Neuronal stem cell (in vitro differentiated cells): Measurements from ENCODE around the gene GDA.

Experiments
- DNase-seq: peaks from one replicate; pipeline ENCODE4 v3.0.0-alpha.2; 2013; ENCODE audit warnings: low spot score
- H2AFZ ChIP-seq: one replicate; pipeline ENCODE4 v1.6.1; 2013; ENCODE audit warnings: mild to moderate bottlenecking, low read length, inconsistent platforms
- H2AK5ac ChIP-seq: 2 replicates; pipeline ENCODE4 v1.6.1; 2013; ENCODE audit warnings: low read depth, mild to moderate bottlenecking, inconsistent platforms, low read length, moderate library complexity, mixed read lengths
- H2BK120ac ChIP-seq: 2 replicates; pipeline ENCODE4 v1.6.1; 2013; ENCODE audit warnings: low read depth, mild to moderate bottlenecking, inconsistent platforms, low read length, moderate library complexity, mixed read lengths
- H2BK12ac ChIP-seq: one replicate; pipeline ENCODE4 v1.6.1; 2013; ENCODE audit warnings: low read length, inconsistent platforms
- H2BK15ac ChIP-seq: 2 replicates; pipeline ENCODE4 v1.6.1; 2013; ENCODE audit warnings: mild to moderate bottlenecking, low read length, inconsistent platforms, mixed read lengths
- H2BK5ac ChIP-seq: one replicate; pipeline ENCODE4 v1.6.1; 2013; ENCODE audit warnings: inconsistent platforms, mild to moderate bottlenecking, low read length, moderate library complexity
- H3K14ac ChIP-seq: one replicate; pipeline ENCODE4 v1.6.1; 2013; ENCODE audit warnings: low read length, inconsistent platforms
- H3K18ac ChIP-seq: 2 replicates; pipeline ENCODE4 v1.6.1; 2013; ENCODE audit warnings: low read length, inconsistent platforms
- H3K23ac ChIP-seq: 2 replicates; pipeline ENCODE4 v1.6.1; 2013; ENCODE audit warnings: low read depth, mild to moderate bottlenecking, mixed read lengths, low read length, inconsistent platforms; ENCODE audit not compliant: poor library complexity
- H3K27ac ChIP-seq: replicated peaks from 3 replicates; pipeline ENCODE4 v1.5.1; 2013; ENCODE audit warnings: low read length, inconsistent platforms
- H3K27me3 ChIP-seq, 3 experiments: 2 replicates each; pipeline ENCODE4 v1.6.1; 2013; ENCODE audit warnings: low read length in 3 of 3, mild to moderate bottlenecking in 2 of 3, inconsistent platforms in 1 of 3, low read depth in 1 of 3, mixed read lengths in 1 of 3, moderate library complexity in 1 of 3; ENCODE audit not compliant: control insufficient read depth in 3 of 3, insufficient read depth in 3 of 3
- H3K36me3 ChIP-seq, 2 donors: replicated peaks in 1 of 2; 2 replicates each; pipeline ENCODE4 v1.6.1; 2013; ENCODE audit warnings: low read length in 2 of 2; ENCODE audit not compliant: control insufficient read depth in 2 of 2, insufficient read depth in 2 of 2
- H3K4ac ChIP-seq: 2 replicates; pipeline ENCODE4 v1.6.1; 2013; ENCODE audit warnings: inconsistent platforms, mild to moderate bottlenecking, low read length, moderate library complexity
- H3K4me1 ChIP-seq, 2 donors: 1 replicate in 1 of 2; 2 replicates in 1 of 2; pipeline ENCODE4 v1.6.1; 2013; ENCODE audit warnings: low read length in 2 of 2, low read depth in 1 of 2; ENCODE audit not compliant: control insufficient read depth in 2 of 2, insufficient read depth in 1 of 2
- H3K4me2 ChIP-seq: one replicate; pipeline ENCODE4 v1.6.1; 2013; ENCODE audit warnings: mild to moderate bottlenecking, low read length, inconsistent platforms; ENCODE audit not compliant: insufficient read depth, poor library complexity, severe bottlenecking
- H3K4me3 ChIP-seq, 2 donors: 2 replicates each; pipeline ENCODE4 v1.5.1; 2013; ENCODE audit warnings: low read length in 2 of 2, mild to moderate bottlenecking in 2 of 2, inconsistent platforms in 1 of 2, moderate library complexity in 1 of 2
- H3K79me1 ChIP-seq: one replicate; pipeline ENCODE4 v1.6.1; 2013; ENCODE audit warnings: low read depth, mild to moderate bottlenecking, inconsistent platforms, low read length, moderate library complexity
- H3K9ac ChIP-seq: one replicate; pipeline ENCODE4 v1.6.1; 2013; ENCODE audit warnings: mild to moderate bottlenecking, low read depth, low read length, inconsistent platforms; ENCODE audit not compliant: poor library complexity
- H3K9me3 ChIP-seq, 2 donors: replicated peaks in 1 of 2; 2 replicates each; pipeline versions ENCODE3 to v1.6.1; 2013; ENCODE audit warnings: low read length in 2 of 2, mild to moderate bottlenecking in 2 of 2, inconsistent platforms in 1 of 2, low read depth in 1 of 2, mixed read lengths in 1 of 2, moderate library complexity in 1 of 2; ENCODE audit not compliant: control insufficient read depth in 2 of 2, insufficient read depth in 1 of 2
- H4K8ac ChIP-seq: one replicate; pipeline ENCODE4 v1.6.1; 2013; ENCODE audit warnings: low read depth, mild to moderate bottlenecking, inconsistent platforms, low read length, moderate library complexity
- H4K91ac ChIP-seq: one replicate; pipeline ENCODE4 v1.6.1; 2013; ENCODE audit warnings: low read length, low read depth, mild to moderate bottlenecking, inconsistent platforms; ENCODE audit not compliant: poor library complexity
- WGBS, 2 donors: extraction: QIAGEN DNeasy Blood & Tissue Kit; methylation state at CpG; one replicate each; pipeline ENCODE4 v1.1.7; 2013; ENCODE audit warnings: missing lambda C conversion rate in 2 of 2, mixed read lengths in 1 of 2; ENCODE audit not compliant: insufficient read length in 2 of 2, insufficient replicate concordance in 1 of 2; ENCODE audit errors: extremely low coverage in 2 of 2; 5-methylcytosine and 5-hydroxymethylcytosine counted together

The GDA gene

GRCh38 chr9:72134801-72135200, 14.4 kb upstream of the GDA start:
- Histone ChIP-seq H3K4me2 (no peak overlapping the region), H2AK5ac (no peak overlapping the region), H4K8ac (no peak overlapping the region), H4K91ac (no peak overlapping the region), H3K9me3 (no peaks in the 10 kb centered on the region), H3K36me3 (no peaks in the 10 kb centered on the region), H3K79me1 (no peaks in the 10 kb centered on the region), H3K9ac (no peak overlapping the region), H3K4ac (no peak overlapping the region), H2BK5ac (no peak overlapping the region), H3K18ac (no peak overlapping the region), H3K27me3 (peaks cover 0 to 2% (median 0%) of the 10 kb centered on the region in 3 experiments), H2BK15ac (no peak overlapping the region), H3K4me1 (no peaks in the 10 kb centered on the region), H2AFZ (no peak overlapping the region), H2BK12ac (no peak overlapping the region), H2BK120ac (no peak overlapping the region), H3K27ac (no peak overlapping the region), H3K14ac (no peak overlapping the region), H3K4me3 (no peak overlapping the region), H3K23ac (no peak overlapping the region)
- no CpG with 5 or more reads among the region's 1 CpG for WGBS, 2 donors
- no peak for DNase-seq

- H3K36me3 ChIP-seq = no peaks in the 10 kb centered on the region
- H4K91ac ChIP-seq = no peak overlapping the region
- no peak overlapping the region for H3K18ac ChIP-seq
- H3K4me3 ChIP-seq = no peak overlapping the region
- WGBS, 2 donors = no CpG with 5 or more reads among the region's 6 CpGs
- no peaks in the 10 kb centered on the region for H3K4me1 ChIP-seq
- no peak overlapping the region for H3K27ac ChIP-seq
- no peaks in the 10 kb centered on the region for H3K9me3 ChIP-seq
- no peak overlapping the region for H2BK15ac ChIP-seq
- no peak overlapping the region for H2BK12ac ChIP-seq
- no peak overlapping the region for H3K9ac ChIP-seq
- H2BK5ac ChIP-seq = no peak overlapping the region
- no peak overlapping the region for H2AFZ ChIP-seq
- no peak overlapping the region for H3K4me2 ChIP-seq
- H2BK120ac ChIP-seq = no peak overlapping the region
- H2AK5ac ChIP-seq = no peak overlapping the region
- H3K27me3 ChIP-seq = peaks cover 0 to 9% (median 0%) of the 10 kb centered on the region in 3 experiments
- DNase-seq = no peak
- H3K4ac ChIP-seq = no peak overlapping the region
- no peak overlapping the region for H4K8ac ChIP-seq
- no peak overlapping the region for H3K23ac ChIP-seq
- no peak overlapping the region for H3K14ac ChIP-seq
- no peaks in the 10 kb centered on the region for H3K79me1 ChIP-seq
These were observed 11.4 kb upstream of the GDA start for GRCh38 chr9:72137697-72138365.

GRCh38 chr9:72139226-72139625, 10.0 kb upstream of the GDA start:
- Histone ChIP-seq H3K18ac (no peak overlapping the region), H3K4me3 (no peak overlapping the region), H3K23ac (no peak overlapping the region), H3K4me2 (no peak overlapping the region), H4K91ac (no peak overlapping the region), H3K9ac (no peak overlapping the region), H3K14ac (no peak overlapping the region), H2BK12ac (no peak overlapping the region), H2AK5ac (no peak overlapping the region), H3K9me3 (no peaks in the 10 kb centered on the region), H2BK15ac (no peak overlapping the region), H3K4ac (no peak overlapping the region), H3K27me3 (peaks cover 0 to 9% (median 0%) of the 10 kb centered on the region in 3 experiments), H3K27ac (no peak overlapping the region), H2BK120ac (no peak overlapping the region), H2AFZ (no peak overlapping the region), H3K4me1 (no peaks in the 10 kb centered on the region), H2BK5ac (no peak overlapping the region), H4K8ac (no peak overlapping the region), H3K36me3 (no peaks in the 10 kb centered on the region), H3K79me1 (no peaks in the 10 kb centered on the region)
- no peak for DNase-seq
- no CpG with 5 or more reads among the region's 2 CpGs for WGBS, 2 donors

GRCh38 chr9:72140586-72140985, 8.7 kb upstream of the GDA start:
- H3K4me1 ChIP-seq = no peaks in the 10 kb centered on the region
- H3K4ac ChIP-seq = no peak overlapping the region
- H3K4me2 ChIP-seq = no peak overlapping the region

More at GRCh38 chr9:72140586-72140985, 8.7 kb upstream of the GDA start:
- Histone ChIP-seq H4K91ac (no peak overlapping the region), H4K8ac (no peak overlapping the region), H2BK120ac (no peak overlapping the region), H3K14ac (no peak overlapping the region), H3K23ac (no peak overlapping the region), H3K27ac (no peak overlapping the region), H3K4me3 (no peak overlapping the region), H3K27me3 (peaks cover 0 to 16% (median 0%) of the 10 kb centered on the region in 3 experiments), H2AFZ (no peak overlapping the region), H2AK5ac (no peak overlapping the region), H2BK5ac (no peak overlapping the region), H3K79me1 (no peaks in the 10 kb centered on the region), H3K18ac (no peak overlapping the region), H2BK12ac (no peak overlapping the region), H3K36me3 (no peaks in the 10 kb centered on the region), H2BK15ac (no peak overlapping the region), H3K9me3 (no peaks in the 10 kb centered on the region), H3K9ac (no peak overlapping the region)
- DNase-seq = no peak
- no CpG with 5 or more reads among the region's 4 CpGs for WGBS, 2 donors
